Spinal cord (tissue), 10 donors: Measurements from ENCODE around the gene CDK5R2. TPM values are rescaled to one million over a fixed set of nuclear protein-coding genes. Genes with fewer than 3 reads are reported as not detected.

Experiments
- DNase-seq, 6 donors: peaks; one replicate each; pipeline versions ENCODE4 v3.0.0 to v3.0.0-alpha.2; 2013 to 2015; ENCODE audit warnings: low spot score in 6 of 6, low read depth in 4 of 6
- H3K27ac ChIP-seq: one replicate; pipeline ENCODE4 v1.5.1; 2013; ENCODE audit warnings: low read depth, low read length, control low read depth
- H3K27me3 ChIP-seq: one replicate; pipeline ENCODE4 v1.6.1; 2013; ENCODE audit warnings: low read length; ENCODE audit not compliant: control insufficient read depth, insufficient read depth
- H3K36me3 ChIP-seq: one replicate; pipeline ENCODE4 v1.6.1; 2013; ENCODE audit warnings: low read length; ENCODE audit not compliant: control insufficient read depth, insufficient read depth
- H3K4me1 ChIP-seq: one replicate; pipeline ENCODE4 v1.6.1; 2013; ENCODE audit warnings: low read length; ENCODE audit not compliant: control insufficient read depth, insufficient read depth
- H3K4me3 ChIP-seq: one replicate; pipeline ENCODE4 v1.5.1; 2013; ENCODE audit warnings: low read depth, low read length, control low read depth
- H3K9me3 ChIP-seq: one replicate; pipeline ENCODE4 v1.6.1; 2013; ENCODE audit warnings: low read length; ENCODE audit not compliant: control insufficient read depth, insufficient read depth
- WGBS: methylation state at CpG from one replicate; pipeline ENCODE4 v1.1.5; 2013; ENCODE audit warnings: missing lambda C conversion rate; ENCODE audit not compliant: insufficient coverage; 5-methylcytosine and 5-hydroxymethylcytosine counted together
- polyA plus RNA-seq, 2 donors: library from polyadenylated mRNA; unstranded; fragments of 120-200 nt; gene quantifications; one replicate each; pipeline ENCODE4 v1.2.1, GENCODE V29; 2013; ENCODE audit not compliant: insufficient read length in 2 of 2
- total RNA-seq, 2 donors: library from RNA; depleted of rRNA in 1 of 2; stranded (reverse); fragments of 120-200 nt in 1 of 2; fragments of >200 nt in 1 of 2; gene quantifications; one replicate each; pipeline versions ENCODE4 v1.2.3 to v1.2.4, GENCODE V29; 2013 to 2014
- donor health status: healthy.

Gene CDK5R2
- total and polyA plus RNA-seq, 4 donors: 2.9 to 66.1 (median 34.9) TPM

DNA sequence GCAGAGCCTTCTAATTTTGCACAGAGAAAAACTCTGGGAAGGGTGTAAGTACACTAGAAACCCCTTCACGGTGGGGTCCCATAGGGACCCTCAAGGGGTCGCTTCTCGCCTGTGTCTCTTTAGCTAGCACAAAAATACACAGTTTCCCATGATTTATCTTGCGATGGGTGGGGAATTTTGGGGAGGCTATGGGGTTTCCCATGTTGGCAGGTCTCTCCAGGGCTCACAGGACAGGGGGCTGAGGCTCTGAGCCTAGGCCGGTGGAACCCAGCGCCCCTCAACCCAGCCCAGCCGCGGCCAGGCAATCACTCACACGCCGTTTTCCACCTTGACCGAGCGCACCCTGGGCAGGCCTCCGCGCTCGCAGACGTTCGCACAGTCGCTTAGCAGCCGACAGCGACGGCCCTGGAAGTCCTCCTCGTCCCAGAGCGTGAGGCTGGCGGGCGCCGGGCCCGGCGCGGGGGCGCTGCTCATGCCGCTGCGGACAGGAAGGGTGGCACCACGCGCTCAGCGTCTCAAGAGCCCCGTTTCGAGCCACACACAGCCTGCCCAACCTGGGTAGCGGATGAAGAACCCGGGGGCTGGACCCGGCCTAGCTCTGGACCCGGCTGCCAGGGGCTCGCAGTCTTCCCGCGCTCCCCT is 33.4 kb downstream of the CDK5R2 start:
- DNase-seq: peak in 1 of 6 donors; percentile 36
- Histone ChIP-seq H3K4me3 (no peak overlapping the region), H3K27me3 (peaks cover 98% of the 10 kb centered on the region), H3K4me1 (peaks cover 26% of the 10 kb centered on the region), H3K27ac (no peak overlapping the region), H3K9me3 (no peaks in the 10 kb centered on the region), H3K36me3 (no peaks in the 10 kb centered on the region)
- 1% methylated on average over 41 of the region's 44 CpGs for WGBS

- under 1% methylated on average over 85 of the region's 88 CpGs for WGBS
- Histone ChIP-seq H3K4me1 (peaks cover 26% of the 10 kb centered on the region), H3K27ac (no peak within 1 kb of the TSS), H3K36me3 (no peaks in the 10 kb centered on the region), H3K9me3 (no peaks in the 10 kb centered on the region), H3K4me3 (no peak within 1 kb of the TSS), H3K27me3 (peaks cover 96% of the 10 kb centered on the region)
- peak in 1 of 6 donors; percentile 15 for DNase-seq
Observed at GRCh38 chr2:218993345-218994315, 34.2 kb downstream of the CDK5R2 start, which contains the start of gene CRYBA2. Gene CRYBA2 (minus strand): TSS chr2:218993422. CDS start chr2:218993176, 246 bp downstream.

DNA sequence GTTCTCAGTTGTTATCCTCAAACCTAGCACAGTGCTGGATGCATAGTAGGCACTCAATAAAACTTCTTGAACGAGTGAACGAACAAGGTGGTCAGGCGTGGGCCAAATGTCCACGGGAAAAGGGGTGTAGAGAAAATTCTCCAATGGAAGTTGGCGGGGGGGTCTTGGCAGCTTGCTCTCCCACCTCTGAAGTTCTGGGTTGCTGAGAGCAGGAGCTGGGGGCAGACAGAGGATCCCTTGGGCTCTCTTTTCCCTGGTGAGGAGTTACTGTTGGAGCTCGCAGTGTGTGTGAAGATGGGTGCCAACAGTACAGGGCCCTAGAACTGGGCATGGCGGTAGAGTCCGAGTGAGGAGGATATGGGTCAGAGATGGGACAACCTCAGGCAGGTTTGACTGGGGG is 36.1 kb downstream of the CDK5R2 start:
- Histone ChIP-seq H3K36me3 (no peaks in the 10 kb centered on the region), H3K27me3 (peaks cover 94% of the 10 kb centered on the region), H3K4me3 (no peak overlapping the region), H3K27ac (no peak overlapping the region), H3K9me3 (no peaks in the 10 kb centered on the region), H3K4me1 (peaks cover 26% of the 10 kb centered on the region)
- no peak for DNase-seq
- WGBS: 21% methylated on average over 7 of the region's 8 CpGs

DNA sequence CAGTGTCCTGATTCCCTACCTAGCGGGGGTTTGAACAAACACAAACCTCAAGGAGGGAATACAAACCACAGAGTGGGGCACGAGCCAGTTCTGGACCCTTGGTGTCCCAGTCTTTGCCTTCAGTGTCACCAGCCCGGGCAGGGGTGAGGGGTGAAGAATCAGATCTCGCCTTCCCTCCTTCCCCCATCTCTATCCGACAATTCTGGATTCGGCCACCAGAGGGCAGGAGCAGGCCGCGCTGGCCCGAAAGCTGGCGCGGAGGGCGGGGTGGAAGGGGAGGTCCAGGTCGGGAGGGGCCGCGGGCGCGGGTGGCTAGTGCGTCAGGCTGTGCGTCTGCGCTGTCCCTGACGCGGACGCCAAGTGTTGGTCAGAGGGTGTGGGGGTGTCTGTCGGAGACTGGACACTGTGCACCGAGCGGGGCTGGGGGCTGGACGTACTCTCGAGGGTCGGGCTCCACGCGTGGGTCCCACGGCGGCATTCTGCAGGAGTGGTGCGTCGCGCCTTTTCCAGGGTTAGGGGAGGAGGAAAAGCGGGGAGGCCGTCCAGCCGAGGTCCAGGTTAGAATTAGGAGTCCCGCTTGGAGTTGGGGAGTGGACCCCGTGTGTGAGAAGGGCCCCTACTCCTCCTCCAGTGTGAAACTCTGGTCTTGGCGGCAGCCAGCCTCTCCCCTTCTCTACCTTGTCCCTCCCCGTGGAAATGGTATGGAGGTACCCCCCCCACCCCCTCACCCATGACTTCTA is 36.7 kb downstream of the CDK5R2 start:
- H3K27ac ChIP-seq: no peak overlapping the region
- H3K4me3 ChIP-seq: peak overlapping the region; percentile 40
- peaks cover 26% of the 10 kb centered on the region for H3K4me1 ChIP-seq
- H3K36me3 ChIP-seq: no peaks in the 10 kb centered on the region
- 2% methylated on average over 32 of the region's 43 CpGs for WGBS
- peak in 5 of 6 donors; percentile 45 to 89 (median 62) for DNase-seq
- peaks cover 94% of the 10 kb centered on the region for H3K27me3 ChIP-seq
- H3K9me3 ChIP-seq: no peaks in the 10 kb centered on the region

DNA sequence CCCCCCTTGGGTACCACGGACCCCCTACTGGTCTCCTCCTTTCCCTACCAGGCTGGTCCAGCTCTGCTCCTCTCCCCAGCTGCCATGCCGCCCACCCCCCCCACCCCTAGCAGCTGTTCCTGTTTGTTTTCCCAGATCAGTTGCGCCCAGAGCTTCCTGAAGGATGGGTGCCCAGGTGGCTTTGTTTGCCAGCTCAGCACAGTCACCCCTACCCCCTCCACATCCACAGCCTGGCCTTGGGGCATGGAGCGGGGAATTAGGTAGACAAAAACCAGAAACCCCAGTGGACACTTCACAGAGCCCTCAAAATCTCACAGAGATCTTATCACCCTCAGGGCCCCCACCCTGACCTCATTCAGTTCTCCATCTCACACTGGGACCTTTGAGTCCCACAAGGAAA is 37.5 kb downstream of the CDK5R2 start:
- Histone ChIP-seq H3K36me3 (no peaks in the 10 kb centered on the region), H3K9me3 (no peaks in the 10 kb centered on the region), H3K4me1 (peaks cover 30% of the 10 kb centered on the region), H3K27ac (no peak overlapping the region), H3K27me3 (peaks cover 93% of the 10 kb centered on the region), H3K4me3 (no peak overlapping the region)
- WGBS: 67% methylated on average over 1 of the region's 4 CpGs
- DNase-seq: no peak

GRCh38 chr2:218997731-218998130 is 38.3 kb downstream of the CDK5R2 start:
- H3K4me3 ChIP-seq: no peak overlapping the region
- WGBS: 31% methylated on average over 2 of the region's 2 CpGs
- H3K4me1 ChIP-seq: peaks cover 37% of the 10 kb centered on the region
- no peaks in the 10 kb centered on the region for H3K36me3 ChIP-seq
- DNase-seq: no peak
- H3K27me3 ChIP-seq: peaks cover 93% of the 10 kb centered on the region
- H3K9me3 ChIP-seq: no peaks in the 10 kb centered on the region
- no peak overlapping the region for H3K27ac ChIP-seq

DNA sequence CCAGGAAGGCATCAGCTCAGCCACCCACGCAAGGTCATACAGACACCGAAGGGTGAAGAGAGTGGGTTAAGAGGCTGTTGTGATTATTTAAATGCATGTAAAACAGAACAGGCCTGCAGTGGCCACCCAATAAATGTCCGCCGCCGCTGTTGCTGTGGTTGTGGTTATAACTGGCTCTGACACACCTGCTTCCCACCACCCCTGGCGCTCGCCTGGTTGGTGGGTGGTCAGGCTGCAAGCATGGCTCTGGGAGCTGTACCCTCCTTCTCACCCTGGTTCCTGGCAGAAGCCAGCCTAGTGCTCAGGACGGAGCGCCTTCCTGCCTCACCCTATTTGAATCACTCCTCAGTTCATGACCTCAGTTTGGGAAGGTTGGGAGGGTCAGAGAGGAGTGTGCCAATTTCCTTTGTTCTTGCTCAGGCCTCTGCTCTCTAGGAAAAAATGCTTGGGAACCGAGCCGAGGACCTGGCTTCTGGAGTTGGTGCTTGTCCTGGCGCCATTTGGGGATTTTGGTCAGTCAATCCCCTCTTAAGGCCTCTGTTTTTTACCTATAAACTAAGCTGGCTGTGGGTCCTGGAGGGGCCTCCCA is 39.0 kb downstream of the CDK5R2 start:
- WGBS: 45% methylated on average over 3 of the region's 12 CpGs
- H3K27ac ChIP-seq: no peak overlapping the region

DNA sequence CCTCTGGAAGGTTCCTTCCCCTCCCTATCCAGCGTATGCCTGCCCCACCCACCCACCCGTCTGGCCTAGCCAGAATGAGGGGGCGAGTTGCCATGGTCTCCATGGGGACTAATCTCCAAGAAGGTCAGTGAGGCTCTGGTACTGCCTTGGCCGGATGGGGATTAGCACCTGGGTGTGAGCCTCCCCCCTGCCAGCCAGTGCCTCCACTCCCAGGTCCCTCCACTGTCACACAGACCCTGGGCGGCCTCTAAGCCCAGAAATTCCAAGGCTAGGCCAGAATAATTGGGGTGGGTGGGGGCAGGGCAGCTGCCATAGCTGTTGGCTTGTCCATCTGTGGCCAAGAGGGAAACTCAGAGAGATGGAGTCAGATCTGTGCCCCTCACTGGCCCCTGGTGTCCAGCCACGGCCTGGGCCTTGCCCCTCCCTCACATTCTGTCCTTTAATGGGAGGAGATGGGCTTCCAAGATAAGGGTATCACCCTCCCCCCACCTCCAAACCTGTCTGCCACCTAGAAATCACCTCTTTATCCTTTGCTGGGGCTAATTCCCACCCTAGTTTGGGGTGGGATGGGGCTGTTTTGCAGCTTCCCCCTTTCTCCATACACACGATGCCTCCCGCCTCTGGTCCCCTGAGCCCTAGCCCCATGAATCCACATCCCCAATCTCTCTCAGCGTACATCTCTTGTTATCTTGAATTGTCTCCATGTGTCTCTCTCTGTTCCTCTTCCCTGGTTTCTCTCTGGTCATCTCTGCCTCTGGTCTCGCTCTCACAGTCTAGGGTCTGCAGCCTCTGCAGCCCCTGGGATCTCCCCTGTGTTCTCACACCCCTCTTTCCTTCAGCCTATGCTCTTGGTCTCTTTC is 39.8 kb downstream of the CDK5R2 start:
- Histone ChIP-seq H3K27me3 (peaks cover 93% of the 10 kb centered on the region), H3K4me1 (peaks cover 28% of the 10 kb centered on the region), H3K4me3 (no peak overlapping the region), H3K27ac (no peak overlapping the region), H3K9me3 (no peaks in the 10 kb centered on the region), H3K36me3 (no peaks in the 10 kb centered on the region)
- WGBS: 47% methylated on average over 4 of the region's 10 CpGs
- no peak for DNase-seq

More for the DNA sequence above, 39.0 kb downstream of the CDK5R2 start:
- Histone ChIP-seq H3K9me3 (no peaks in the 10 kb centered on the region), H3K36me3 (no peaks in the 10 kb centered on the region), H3K27me3 (peaks cover 93% of the 10 kb centered on the region), H3K4me3 (no peak overlapping the region), H3K4me1 (peaks cover 34% of the 10 kb centered on the region)
- no peak for DNase-seq
